Body of pancreas (tissue), 4 donors: ENCODE measurements around the gene GGPS1.

Experiments used
- CTCF ChIP-seq, 7 experiments: fragments of 450-650 bp in 4 of 7; fragments of 200-600 bp in 3 of 7; sonication (generic) in 3 of 7; IDR thresholded peaks; one replicate each; pipeline ENCODE4 v1.5.1; 2016 to 2019; ENCODE audit warnings: antibody characterized with exemption in 7 of 7
- POLR2A ChIP-seq, 3 donors: fragments of 450-650 bp; IDR thresholded peaks; one replicate each; pipeline ENCODE4 v1.6.1; 2016; ENCODE audit warnings: antibody characterized with exemption in 3 of 3, mild to moderate bottlenecking in 2 of 3

GRCh38 chr1:235287208-235287882, 41.0 kb upstream of the GGPS1 start:
- TF ChIP-seq CTCF (IDR thresholded peaks at IDR 0.05) (no peak), POLR2A (IDR thresholded peaks at IDR 0.05) (no peak)
